HG03175 (cell line): Measurements from ENCODE around the gene GRAMD4.
A peak's percentile ranks its signal among the peaks of the same experiment; 100 is the strongest.

Source experiments
- ATAC-seq: cut with Tn5 transposase; IDR thresholded peaks from one replicate; pipeline ENCODE4 v1.9.1; 2021; ENCODE audit warnings: mild to moderate bottlenecking, moderate library complexity; ENCODE audit not compliant: unreplicated experiment

Gene GRAMD4

DNA sequence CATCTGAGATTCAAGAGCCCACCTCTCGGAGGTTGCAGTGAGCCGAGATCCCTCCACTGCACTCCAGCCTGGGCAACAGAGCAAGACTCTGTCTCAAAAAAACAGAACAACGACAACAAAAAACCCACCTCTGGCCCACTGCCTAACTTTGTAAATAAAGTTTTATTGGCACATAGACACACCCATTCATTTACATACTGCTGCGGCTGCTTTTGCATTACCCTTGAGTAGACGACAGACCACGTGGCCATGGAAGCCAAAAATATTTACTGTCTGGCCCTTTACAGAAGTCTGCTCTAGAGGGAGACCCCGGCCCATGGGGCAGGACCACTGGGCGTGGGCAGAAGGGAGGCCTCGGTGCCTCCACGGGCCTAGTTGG lies 47.0 kb downstream of the GRAMD4 start:
- ATAC-seq: no peak

DNA sequence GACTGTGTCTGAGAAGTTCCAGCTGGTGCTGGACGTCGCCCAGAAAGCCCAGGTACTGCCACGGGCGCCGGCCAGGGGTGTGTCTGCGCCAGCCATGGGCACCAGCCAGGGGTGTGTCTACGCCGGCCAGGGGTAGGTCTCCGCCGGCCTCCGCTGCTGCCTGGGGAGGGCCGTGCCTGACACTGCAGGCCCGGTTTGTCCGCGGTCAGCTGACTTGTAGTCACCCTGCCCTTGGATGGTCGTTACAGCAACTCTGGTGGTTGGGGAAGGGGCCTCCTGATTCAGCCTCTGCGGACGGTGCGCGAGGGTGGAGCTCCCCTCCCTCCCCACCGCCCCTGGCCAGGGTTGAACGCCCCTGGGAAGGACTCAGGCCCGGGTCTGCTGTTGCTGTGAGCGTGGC lies 47.9 kb downstream of the GRAMD4 start:
- ATAC-seq: no peak

DNA sequence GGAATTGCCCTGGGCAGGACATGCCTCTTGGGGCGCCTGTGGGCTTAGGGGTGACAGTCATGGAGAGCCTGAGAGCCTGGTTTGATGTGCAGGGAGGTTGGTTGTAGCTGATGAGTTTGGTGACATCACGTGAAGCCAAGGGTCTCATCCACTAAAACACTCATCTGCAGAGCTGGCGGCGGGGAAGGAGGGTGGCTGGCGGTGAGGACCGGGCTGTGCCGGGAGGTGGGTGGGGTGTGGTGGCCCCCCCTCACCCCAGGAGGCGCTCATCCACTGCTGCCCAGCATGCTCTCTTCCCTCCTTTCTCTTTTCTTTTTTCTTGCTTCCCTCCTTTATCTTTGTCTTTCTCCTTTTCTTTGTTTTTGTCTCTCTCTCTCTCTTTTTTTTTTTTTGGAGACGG lies 49.0 kb downstream of the GRAMD4 start:
- ATAC-seq: no peak

DNA sequence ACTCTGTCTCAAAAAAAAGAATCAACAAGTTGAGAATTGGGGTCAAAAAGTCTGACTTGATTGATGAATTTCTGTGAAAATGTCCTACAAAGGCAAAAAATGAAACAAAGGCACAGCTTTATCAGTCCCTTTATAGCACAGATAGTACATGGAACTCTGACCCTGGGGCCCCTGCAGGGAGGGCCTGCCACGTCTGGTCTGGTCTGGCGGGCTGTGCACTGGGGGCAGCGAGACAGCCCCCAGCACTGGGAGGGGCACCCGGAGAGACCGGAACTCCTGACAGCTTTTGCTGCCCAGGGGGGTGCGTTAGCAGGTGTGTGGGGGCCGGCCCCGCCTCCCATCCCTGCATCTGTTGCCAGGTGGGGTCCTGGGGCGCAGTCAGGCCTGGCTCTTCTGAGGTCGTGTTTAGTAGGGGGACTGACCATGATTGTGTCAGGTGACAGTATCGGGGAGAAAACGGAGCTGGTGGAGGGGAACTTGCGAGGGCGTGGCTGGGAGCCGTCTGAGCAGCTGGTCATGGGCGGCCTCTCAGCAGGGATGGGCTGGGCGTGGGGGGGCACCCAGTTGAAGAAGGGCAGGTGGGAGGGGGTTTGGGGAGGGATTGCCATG lies 51.7 kb downstream of the GRAMD4 start:
- ATAC-seq: no peak

DNA sequence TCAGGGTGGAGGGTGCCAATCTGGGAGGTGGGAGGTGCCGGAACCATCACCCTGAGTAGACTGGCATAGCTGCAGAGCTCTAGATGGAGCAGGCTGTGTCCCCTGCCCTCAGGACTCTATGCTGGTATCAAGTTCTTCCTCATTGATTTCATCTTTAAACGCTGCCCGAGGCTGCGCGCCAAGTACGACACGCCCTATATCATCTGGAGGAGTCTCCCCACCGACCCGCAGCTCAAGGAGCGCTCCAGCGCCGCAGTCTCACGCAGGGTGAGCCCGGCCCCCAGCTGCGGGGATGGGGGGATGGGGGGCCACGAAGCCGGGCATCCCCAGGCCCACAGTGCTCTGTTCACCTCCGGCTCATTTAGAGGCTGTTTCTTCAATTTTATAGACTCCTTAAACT lies 52.5 kb downstream of the GRAMD4 start:
- ATAC-seq: no peak

DNA sequence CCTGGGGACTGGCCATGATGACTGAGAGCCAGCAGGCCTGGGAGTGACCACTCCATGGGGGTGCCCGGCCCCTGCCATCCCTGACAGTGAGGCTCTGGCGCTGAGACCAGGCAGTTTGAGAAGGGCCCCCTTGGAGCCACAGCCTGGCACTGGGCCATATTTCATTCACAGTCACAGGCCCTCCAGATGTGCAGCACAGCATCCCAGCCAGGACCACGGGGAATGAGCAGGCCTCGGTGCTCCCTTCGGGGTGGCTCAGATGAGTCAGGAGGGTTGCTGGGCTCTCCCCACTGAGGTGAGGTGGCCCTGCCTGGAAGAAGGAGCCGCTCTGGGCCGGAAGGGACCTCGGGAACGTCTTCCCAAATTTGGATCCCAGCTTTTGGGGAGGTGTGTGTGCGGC lies 53.0 kb downstream of the GRAMD4 start:
- no peak for ATAC-seq

DNA sequence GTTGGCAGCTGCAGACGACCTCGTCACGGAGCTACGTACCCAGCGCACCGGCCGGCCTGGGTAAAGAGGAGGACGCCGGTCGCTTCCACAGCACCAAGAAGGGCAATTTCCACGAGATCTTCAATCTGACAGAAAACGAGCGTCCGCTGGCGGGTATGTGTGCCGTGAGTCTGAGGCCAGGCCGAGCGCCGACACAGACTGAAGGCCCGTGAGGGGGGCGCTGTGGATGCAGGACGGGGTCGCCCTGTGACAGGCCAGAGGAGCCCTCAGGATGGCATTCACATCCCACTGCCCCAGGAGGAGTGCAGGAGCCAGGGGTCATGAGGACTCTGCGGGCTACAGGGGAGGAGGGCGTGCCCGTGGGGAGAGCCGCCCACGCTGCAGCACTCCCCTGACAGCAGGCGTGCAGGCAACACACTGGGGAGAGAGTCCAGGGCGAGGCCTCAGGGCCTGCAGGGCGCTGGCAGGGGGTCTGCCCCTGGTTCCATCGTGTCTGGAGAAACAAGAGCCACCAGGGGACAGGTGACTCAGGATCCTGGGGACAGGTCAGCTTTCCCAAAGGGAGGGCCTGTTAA lies 53.6 kb downstream of the GRAMD4 start:
- ATAC-seq: no peak

DNA sequence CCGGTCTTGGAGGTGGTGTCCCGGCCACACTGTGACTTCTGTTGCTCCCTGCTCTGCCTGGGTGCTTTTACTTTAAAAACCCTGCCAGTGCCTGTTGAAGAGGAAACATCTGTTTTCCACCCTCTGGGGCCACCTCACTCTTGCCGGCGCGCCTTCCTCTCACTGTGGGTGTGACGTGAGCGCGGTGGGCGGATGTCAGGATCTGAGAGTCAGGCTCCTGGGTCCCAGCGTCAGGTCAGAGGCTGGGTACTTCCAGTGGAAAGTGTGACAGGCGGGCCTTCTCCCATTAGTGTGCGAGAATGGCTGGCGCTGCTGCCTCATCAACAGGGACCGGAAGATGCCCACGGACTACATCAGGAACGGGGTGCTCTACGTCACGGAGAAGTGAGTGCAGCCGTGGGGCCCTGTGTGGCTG lies 54.2 kb downstream of the GRAMD4 start:
- ATAC-seq: no peak

DNA sequence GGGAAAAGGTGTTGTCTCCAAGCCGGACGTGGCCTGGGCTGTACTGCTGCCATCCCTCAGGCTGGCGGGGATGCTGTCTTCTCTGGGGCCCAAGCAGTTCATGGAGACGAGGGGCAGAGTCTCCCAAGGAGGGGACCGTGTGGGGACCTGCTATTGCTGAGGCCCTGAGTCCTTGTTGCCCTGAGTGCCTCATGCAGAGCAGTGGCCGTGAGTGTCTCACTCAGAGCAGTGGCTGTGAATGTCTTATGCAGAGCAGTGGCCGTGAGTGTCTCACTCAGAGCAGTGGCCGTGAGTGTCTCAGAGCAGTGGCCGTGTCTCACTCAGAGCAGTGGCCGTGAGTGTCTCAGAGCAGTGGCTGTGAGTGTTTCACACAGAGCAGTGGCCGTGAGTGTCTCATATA lies 54.7 kb downstream of the GRAMD4 start:
- no peak for ATAC-seq

DNA sequence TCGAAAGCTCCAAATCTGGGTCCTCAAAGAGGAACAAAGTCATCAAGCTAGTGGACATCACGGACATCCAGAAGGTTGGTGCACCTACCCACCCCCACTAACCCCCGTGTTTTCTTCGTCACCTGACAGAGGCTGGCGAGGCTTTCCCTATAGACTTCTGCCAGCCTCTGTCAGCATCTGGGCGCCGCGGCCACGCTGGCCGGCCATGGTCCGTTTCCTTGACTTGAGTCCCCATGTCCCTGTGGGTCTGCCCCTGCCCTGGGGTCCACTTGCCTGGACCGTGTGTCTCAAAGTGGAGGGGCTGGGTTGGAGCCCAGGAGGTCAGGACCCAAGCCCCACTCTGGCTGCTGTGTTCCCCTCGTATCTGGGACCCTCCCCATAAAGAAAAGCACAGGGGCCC lies 55.3 kb downstream of the GRAMD4 start:
- no peak for ATAC-seq

DNA sequence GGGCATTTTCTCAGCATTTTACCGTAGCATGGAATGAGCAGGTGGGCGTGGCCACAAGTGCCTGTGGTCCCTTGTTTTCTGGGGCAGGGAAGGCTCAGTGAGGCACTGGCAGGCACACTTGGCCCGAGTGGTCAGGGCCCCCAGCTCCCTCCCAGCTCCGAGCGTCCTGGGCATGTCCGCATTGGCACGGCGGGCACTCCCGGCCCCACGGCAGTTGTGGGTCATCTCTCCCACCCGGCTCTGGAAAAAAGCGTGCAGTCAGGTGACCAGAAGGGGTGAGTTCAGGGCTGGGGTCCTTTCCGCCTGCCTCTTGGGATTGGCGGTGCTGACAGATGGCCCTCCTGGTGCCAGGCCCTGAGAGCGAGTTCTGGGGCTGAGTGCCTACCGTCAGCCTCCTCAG lies 55.8 kb downstream of the GRAMD4 start:
- no peak for ATAC-seq

DNA sequence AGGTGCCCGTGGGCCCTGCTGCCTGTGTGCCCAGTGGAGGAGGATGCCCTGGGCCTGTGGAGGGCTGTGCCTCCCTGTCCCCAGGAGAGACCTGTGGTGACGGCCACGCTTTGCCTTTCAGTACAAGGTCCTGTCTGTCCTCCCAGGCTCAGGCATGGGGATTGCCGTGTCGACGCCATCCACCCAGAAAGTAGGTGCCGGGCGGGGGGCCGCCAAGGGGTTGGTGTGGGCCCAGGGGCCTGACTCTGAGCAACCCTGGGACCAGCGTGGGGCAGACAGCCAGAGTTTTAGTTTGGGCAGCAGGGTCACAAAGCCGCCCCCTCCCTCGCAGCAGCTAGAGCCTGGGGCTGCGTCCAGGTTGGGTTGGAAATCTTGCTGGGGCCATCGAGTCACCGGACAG lies 56.3 kb downstream of the GRAMD4 start:
- no peak for ATAC-seq

DNA sequence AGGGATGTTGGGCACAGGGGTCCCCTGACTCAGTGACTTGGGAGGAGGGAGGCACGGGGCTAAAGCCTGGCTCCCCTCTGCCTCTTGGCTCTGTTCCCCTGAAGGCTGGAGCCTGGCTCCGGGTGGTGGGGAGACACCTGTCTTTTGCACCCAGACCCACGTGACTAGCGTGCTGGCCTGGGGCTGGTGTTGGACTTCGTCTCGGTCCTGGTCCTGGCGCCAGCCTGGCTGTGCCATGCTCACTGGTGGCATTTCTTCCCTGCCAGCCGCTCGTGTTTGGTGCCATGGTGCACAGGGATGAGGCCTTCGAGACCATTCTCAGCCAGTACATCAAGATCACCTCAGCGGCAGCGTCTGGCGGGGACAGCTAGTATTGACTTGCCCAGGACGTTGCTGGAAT lies 56.7 kb downstream of the GRAMD4 start:
- no peak for ATAC-seq

DNA sequence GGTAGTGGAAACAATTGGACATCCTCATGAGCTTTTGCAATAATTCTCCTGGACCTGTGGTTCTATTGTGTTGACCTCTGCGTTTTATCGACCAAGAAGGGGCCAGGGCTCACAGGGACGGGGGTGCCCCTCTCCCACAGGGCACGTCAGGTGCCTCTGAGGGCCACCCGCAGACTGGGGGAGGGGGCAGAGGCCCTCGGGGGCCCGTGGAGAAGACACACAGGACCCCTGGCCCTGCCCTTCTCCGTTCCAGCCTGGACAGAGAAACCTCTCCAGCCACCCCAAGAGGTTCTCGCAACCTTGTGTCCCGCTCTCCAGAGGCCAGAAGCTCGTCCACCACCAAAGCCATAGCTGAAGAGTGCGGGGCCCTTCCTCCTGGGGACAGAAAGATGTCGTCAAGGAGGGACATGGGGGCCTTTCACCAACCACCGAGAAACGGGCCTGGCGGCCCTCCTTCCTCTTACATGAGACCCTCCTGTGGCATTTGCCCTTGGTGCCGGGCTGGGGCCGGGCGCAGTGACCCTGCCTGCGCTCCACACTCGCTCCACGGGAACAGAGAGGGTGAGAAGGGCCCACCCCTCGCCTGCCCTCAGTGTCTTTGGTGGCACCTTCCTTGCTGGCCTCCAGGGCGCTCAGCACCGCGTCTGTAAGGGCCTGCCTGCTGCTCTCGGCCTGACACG lies 57.3 kb downstream of the GRAMD4 start:
- ATAC-seq: no peak

DNA sequence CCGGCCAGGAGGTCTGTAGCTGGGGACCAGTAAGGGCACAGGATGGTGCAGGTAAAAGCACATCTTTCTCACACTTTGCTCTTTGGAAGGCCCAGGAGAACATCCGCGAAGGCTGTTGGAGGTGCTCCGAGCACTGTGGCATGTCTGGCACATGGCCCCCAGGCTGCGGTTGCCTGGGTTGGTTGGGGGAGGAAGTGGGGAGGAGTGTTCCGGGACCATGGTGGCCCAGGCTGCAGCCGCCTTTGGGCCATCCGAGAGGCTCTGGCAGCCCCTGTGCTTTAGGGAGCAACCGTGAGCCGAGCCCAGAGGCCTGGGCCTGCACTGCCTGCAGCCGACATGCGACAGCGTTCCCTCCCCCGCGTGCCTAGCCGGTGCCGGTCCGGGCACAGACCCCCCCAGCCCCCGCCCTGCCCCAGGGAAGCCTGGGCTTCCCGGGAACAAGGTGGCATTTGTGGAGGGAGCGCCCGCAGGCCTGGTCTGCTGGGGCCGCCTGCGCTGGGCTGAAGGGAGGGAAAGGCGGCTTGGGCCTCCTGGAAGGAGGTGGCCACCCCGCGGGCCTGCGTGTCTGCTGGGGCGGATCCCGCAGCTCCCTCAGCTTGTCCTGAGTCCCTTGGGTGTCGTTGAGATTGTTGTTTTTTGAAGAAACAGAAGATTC lies 57.9 kb downstream of the GRAMD4 start:
- ATAC-seq: no peak

DNA sequence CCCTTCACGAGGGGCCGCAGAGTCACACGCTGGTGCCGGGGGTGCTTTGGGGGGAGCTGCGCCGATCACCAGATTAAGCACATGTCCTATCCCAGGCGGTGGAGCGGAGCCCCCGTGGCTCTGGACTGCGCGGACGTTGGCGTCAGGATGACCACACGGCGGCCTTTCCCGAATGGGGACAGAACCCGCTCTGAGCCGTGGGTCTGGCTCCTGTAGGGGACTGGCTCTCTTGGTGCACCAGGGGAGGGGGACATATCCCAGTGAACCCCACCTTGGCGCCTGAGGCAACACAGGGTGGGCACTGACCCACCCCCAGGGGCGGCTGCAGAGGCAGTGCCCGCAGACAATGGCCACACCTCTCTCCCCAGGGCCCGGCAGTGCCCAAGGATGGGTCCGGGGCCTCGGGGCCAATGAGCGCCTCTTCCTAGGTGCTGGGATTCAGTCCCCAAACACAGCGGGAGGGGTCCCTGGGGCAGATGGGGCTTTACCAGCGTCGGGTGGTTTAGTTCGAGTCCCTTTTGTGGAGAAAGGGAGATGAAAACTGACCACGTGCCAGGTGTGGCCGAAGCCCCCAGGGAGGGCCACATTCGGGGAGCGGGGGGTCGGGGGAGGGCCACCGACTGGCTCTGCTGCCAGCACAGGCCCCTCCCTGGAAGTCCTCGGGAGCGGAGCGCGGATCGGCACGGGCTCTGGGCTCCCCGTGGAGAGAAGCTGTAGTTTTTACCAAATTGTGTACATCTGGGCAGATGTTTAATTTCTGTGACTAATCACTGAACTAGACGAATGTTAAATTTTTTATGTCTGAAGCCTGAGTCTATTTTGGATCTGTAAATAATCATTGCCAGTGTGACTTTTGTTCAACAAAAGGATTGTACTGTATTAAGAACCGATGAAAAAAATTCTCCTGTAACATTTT lies 58.9 kb downstream of the GRAMD4 start:
- no peak for ATAC-seq

DNA sequence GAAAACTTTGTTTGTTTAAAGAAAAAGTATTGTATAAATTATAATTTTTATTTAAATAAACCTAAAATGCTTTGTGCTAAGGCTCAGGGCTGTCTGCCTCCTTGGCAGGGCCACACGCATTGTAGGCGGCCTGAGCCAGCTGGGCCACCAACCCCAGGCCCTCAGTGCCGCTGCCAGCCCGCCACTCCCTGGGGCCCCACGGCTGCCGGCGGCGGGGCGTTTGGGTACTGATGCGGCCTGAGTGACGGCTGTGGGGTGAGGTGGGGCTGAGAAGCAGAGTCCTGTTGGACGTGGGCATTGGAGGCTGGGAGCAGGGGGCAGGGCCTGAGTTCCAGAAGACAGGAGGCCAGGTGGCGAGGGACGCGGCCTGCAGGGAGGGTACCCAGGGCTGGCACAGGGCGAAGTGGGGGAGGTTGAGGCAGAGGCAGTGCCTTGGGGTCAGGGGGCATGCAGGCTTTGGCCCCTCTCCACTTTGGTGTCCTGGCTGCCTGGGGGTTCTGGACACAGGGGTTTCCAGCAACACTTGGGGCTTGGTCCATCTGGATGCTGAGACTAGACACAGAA lies 59.6 kb downstream of the GRAMD4 start:
- no peak for ATAC-seq

DNA sequence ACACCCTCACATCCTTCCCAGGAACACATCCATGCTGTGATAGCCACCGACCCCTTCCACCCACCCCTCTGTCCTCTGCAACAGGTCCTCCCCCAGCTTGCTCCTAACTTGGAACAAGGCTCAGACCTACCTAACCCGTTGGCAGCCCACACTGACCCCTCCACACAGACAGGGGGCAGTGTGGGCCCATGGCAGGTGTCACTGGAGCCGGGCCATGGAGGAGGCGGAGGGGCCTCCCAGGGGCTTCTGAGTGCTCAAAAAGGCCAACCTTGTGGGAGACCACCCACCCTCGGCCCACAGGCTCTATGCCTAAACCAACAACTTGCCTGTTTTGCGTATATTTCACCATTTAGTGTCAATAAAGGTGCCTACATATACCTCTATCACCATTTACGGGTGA lies 60.8 kb downstream of the GRAMD4 start:
- ATAC-seq: no peak

DNA sequence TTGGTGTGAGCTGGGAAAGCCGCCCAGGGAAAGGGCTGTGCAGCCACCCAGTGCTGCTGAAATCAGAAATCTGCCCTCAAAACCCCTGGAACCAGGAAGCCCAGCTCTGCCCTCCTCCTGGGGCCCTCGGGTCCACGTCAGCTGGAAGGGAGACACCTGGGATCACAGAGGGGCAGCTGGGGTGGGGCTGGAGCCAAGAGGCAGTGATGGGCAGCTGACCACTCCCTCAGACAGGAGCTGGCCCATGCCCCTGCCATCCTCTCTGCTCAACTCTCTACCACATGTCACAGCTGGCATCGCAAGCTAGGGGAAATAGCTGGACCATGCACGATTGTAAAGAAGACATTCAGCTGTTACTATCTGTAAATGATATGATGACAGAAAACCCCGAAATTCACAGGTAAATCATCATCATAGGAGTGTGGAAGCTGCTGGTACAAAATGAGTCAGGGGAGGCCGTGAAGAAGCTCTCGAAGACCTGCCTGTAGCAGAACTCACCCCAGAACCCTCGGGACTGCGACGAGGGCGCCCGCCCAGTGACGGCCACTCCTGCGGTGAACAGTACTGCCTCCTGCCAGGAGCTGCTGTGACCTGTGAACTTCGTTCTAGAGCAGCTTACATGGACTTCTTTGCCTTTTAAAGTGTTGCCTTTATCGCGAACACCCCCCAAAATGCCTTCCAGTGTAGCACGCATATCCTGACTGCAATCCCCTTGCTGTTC lies 62.0 kb downstream of the GRAMD4 start:
- no peak for ATAC-seq

DNA sequence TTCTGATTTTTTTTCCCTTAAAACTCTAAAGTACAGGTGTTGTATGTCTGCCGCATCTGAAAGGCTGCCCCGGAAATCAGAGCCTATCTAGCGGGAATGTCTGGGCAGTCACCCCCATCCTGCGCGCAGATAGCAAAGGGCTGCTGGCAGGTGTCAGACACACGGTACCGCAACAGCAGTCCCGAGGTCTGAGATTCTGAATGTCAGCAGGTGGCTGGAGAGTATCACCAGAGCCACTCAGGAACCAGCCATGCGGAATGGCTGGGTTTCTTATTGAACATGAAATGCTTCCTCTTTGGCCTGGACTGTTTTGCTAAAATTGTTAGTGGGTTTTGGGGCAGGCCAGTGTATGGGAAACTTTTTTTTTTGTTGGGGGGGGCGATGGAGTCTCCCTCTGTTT lies 64.5 kb downstream of the GRAMD4 start:
- ATAC-seq: peak; percentile 72
